H9 (cell line): ENCODE results near the gene APP. TPM values are rescaled to one million over a fixed set of nuclear protein-coding genes. Genes with fewer than 3 reads are reported as not detected.

ENCODE experiments used
- DNase-seq: peaks from one replicate; pipeline ENCODE4 v3.0.0-alpha.2; 2017
- H2AFZ ChIP-seq: one replicate; pipeline ENCODE4 v1.6.1; 2013; ENCODE audit warnings: mild to moderate bottlenecking, low read length, control low read depth, moderate library complexity
- H2AK5ac ChIP-seq: 2 replicates; pipeline ENCODE4 v1.6.1; 2013; ENCODE audit warnings: low read length, control low read depth, mixed read lengths; ENCODE audit not compliant: insufficient read length
- H2BK120ac ChIP-seq: one replicate; pipeline ENCODE4 v1.6.1; 2013; ENCODE audit warnings: low read depth, mild to moderate bottlenecking, low read length, control low read depth, inconsistent platforms; ENCODE audit not compliant: poor library complexity, severe bottlenecking
- H2BK12ac ChIP-seq: 2 replicates; pipeline ENCODE4 v1.6.1; 2013; ENCODE audit warnings: low read length, control low read depth, mixed read lengths, low read depth; ENCODE audit not compliant: insufficient read length
- H2BK15ac ChIP-seq: 2 replicates; pipeline ENCODE4 v1.6.1; 2013; ENCODE audit warnings: low read depth, low read length, control low read depth
- H2BK20ac ChIP-seq: one replicate; pipeline ENCODE4 v1.6.1; 2013; ENCODE audit warnings: low read depth, mild to moderate bottlenecking, low read length, control low read depth, inconsistent platforms; ENCODE audit not compliant: poor library complexity, severe bottlenecking
- H2BK5ac ChIP-seq: 2 replicates; pipeline ENCODE4 v1.6.1; 2013; ENCODE audit warnings: low read length, control low read depth, mixed read lengths; ENCODE audit not compliant: insufficient read length
- H3K14ac ChIP-seq: 2 replicates; pipeline ENCODE4 v1.6.1; 2013; ENCODE audit warnings: low read length, control low read depth; ENCODE audit not compliant: insufficient read depth
- H3K18ac ChIP-seq: 2 replicates; pipeline ENCODE4 v1.6.1; 2013; ENCODE audit warnings: low read depth, mild to moderate bottlenecking, mixed read lengths, low read length, control low read depth; ENCODE audit not compliant: insufficient read length
- H3K23ac ChIP-seq: 2 replicates; pipeline ENCODE4 v1.6.1; 2013; ENCODE audit warnings: low read length, control low read depth, mixed read lengths, low read depth; ENCODE audit not compliant: insufficient read length
- H3K23me2 ChIP-seq: 2 replicates; pipeline ENCODE4 v1.6.1; 2013; ENCODE audit warnings: low read depth, mild to moderate bottlenecking, mixed read lengths, low read length, control low read depth; ENCODE audit not compliant: insufficient read length, poor library complexity, severe bottlenecking
- H3K27ac ChIP-seq: 2 replicates; pipeline ENCODE4 v1.5.1; 2013; ENCODE audit warnings: low read length, control low read depth, mixed read lengths, low read depth; ENCODE audit not compliant: insufficient read length
- H3K27me3 ChIP-seq: 2 replicates; pipeline ENCODE4 v1.6.1; 2013; ENCODE audit warnings: low read length, control low read depth, inconsistent platforms; ENCODE audit not compliant: insufficient read depth
- H3K4ac ChIP-seq: 2 replicates; pipeline ENCODE4 v1.6.1; 2013; ENCODE audit warnings: low read depth, mild to moderate bottlenecking, control low read depth, inconsistent platforms, low read length, moderate library complexity
- H3K4me1 ChIP-seq: 2 replicates; pipeline ENCODE4 v1.6.1; 2013; ENCODE audit warnings: low read length, control low read depth, inconsistent platforms; ENCODE audit not compliant: insufficient read depth
- H3K4me2 ChIP-seq: 2 replicates; pipeline ENCODE4 v1.6.1; 2013; ENCODE audit warnings: low read length, control low read depth, mixed read lengths; ENCODE audit not compliant: insufficient read length, insufficient read depth
- H3K56ac ChIP-seq: 2 replicates; pipeline ENCODE4 v1.6.1; 2013; ENCODE audit warnings: low read depth, mild to moderate bottlenecking, mixed read lengths, low read length, control low read depth; ENCODE audit not compliant: insufficient read length
- H3K79me1 ChIP-seq: 2 replicates; pipeline ENCODE4 v1.6.1; 2013; ENCODE audit warnings: low read depth, mild to moderate bottlenecking, moderate library complexity, low read length, control low read depth, inconsistent platforms; ENCODE audit not compliant: insufficient read depth, poor library complexity, severe bottlenecking
- H3K79me2 ChIP-seq: 2 replicates; pipeline ENCODE4 v1.6.1; 2013; ENCODE audit warnings: low read length, control low read depth, inconsistent platforms; ENCODE audit not compliant: insufficient read depth
- H3K9ac ChIP-seq: 2 replicates; pipeline ENCODE4 v1.6.1; 2013; ENCODE audit warnings: low read length, control low read depth, mixed read lengths; ENCODE audit not compliant: insufficient read length; ENCODE audit errors: extremely low read depth
- H3K9me3 ChIP-seq: one replicate; pipeline ENCODE4 v1.6.1; 2013; ENCODE audit warnings: low read depth, low read length, inconsistent platforms; ENCODE audit not compliant: control insufficient read depth
- H3T11ph ChIP-seq: one replicate; pipeline ENCODE4 v1.6.1; 2013; ENCODE audit warnings: mild to moderate bottlenecking, low read length, control low read depth, inconsistent platforms
- H4K20me1 ChIP-seq: one replicate; pipeline ENCODE4 v1.6.1; 2013; ENCODE audit not compliant: control insufficient read depth, insufficient read length, insufficient read depth
- H4K5ac ChIP-seq: 2 replicates; pipeline ENCODE4 v1.6.1; 2013; ENCODE audit warnings: low read depth, mild to moderate bottlenecking, mixed read lengths, low read length, control low read depth; ENCODE audit not compliant: insufficient read length
- H4K8ac ChIP-seq: replicated peaks from 2 replicates; pipeline ENCODE4 v1.6.1; 2013; ENCODE audit warnings: low read length, control low read depth, mixed read lengths, low read depth; ENCODE audit not compliant: insufficient read length
- H4K91ac ChIP-seq: 2 replicates; pipeline ENCODE4 v1.6.1; 2013; ENCODE audit warnings: low read depth, mild to moderate bottlenecking, moderate library complexity, mixed read lengths, low read length, control low read depth; ENCODE audit not compliant: insufficient read length
- H3K27ac Mint-ChIP-seq, 3 experiments: 2 replicates in 2 of 3; 3 replicates in 1 of 3; pipeline ENCODE4 v1.8.0; 2020 to 2021; ENCODE audit warnings: mixed read lengths in 3 of 3, mild to moderate bottlenecking in 1 of 3, moderate library complexity in 1 of 3
- H3K27me3 Mint-ChIP-seq: 2 replicates; pipeline ENCODE4 v1.8.0; 2021; ENCODE audit warnings: low read depth, mild to moderate bottlenecking, moderate library complexity, mixed read lengths
- H3K36me3 Mint-ChIP-seq, 3 experiments: 2 replicates in 2 of 3; 3 replicates in 1 of 3; pipeline ENCODE4 v1.8.0; 2020 to 2021; ENCODE audit warnings: low read depth in 3 of 3, mixed read lengths in 3 of 3; ENCODE audit not compliant: insufficient read depth in 1 of 3
- H3K4me1 Mint-ChIP-seq, 2 experiments: 2 replicates each; pipeline ENCODE4 v1.8.0; 2020; ENCODE audit warnings: mixed read lengths in 2 of 2
- H3K4me3 Mint-ChIP-seq, 2 experiments: 2 replicates in 1 of 2; 3 replicates in 1 of 2; pipeline ENCODE4 v1.8.0; 2020 to 2021; ENCODE audit warnings: mild to moderate bottlenecking in 2 of 2, mixed read lengths in 2 of 2, moderate library complexity in 1 of 2
- H3K9me3 Mint-ChIP-seq, 2 experiments: 2 replicates in 1 of 2; 3 replicates in 1 of 2; pipeline ENCODE4 v1.8.0; 2020; ENCODE audit warnings: mild to moderate bottlenecking in 2 of 2, mixed read lengths in 2 of 2, moderate library complexity in 1 of 2
- WGBS: extraction: QIAGEN DNeasy Blood & Tissue Kit; methylation state at CpG from one replicate; pipeline ENCODE4 v1.1.7; 2013; ENCODE audit warnings: missing lambda C conversion rate, low lambda C conversion rate, mixed read lengths; ENCODE audit not compliant: insufficient read length; ENCODE audit errors: extremely low coverage; 5-methylcytosine and 5-hydroxymethylcytosine counted together
- total RNA-seq: library from RNA; stranded (reverse); gene quantifications from 2 replicates; pipeline ENCODE4 v1.2.1, GENCODE V29; 2021
- TF ChIP-seq, protein P1 (sequence below): fragments of 200-600 bp; sonication (generic); conservative IDR thresholded peaks from 3 replicates; pipeline ENCODE4 v1.8.0; 2021; ENCODE audit warnings: antibody characterized with exemption, mild to moderate bottlenecking

Gene APP
- total RNA-seq, 1 experiment from 2014 or later, result 380 TPM

DNA sequence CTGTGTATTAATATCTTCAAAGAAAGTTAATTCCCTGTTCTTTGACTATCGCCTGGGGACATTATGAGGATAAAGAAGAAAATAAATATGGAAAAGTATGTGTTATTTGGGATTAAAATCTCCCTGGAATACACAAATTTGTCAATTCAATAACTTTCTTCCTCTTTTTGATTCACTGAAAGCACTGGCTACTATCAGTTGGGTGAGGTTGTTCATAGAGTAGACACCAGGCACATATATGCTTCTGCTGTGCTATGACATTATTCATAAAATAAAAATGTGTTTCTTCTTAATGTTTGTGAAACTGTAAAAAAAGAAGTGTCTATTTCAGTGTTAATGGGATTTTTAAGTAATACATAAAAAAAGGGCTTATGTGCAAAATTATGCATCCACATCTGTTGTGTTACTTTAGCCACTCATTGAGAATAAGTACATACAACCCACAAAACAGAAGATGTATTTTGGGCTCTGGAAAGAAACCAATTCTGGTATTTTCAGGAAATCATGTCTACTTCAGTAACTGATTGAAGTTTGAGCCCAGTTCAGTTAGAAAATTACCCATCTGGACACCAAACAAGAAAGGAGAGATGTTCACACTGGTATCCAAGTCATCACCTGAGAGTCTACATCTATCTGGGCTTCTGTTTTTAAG, 266.4 kb downstream of the APP start:
- Histone ChIP-seq H3K9ac (no peak overlapping the region), H3T11ph (no peak overlapping the region), H2BK12ac (no peak overlapping the region), H2AK5ac (no peak overlapping the region), H3K56ac (no peak overlapping the region), H3K4me1 (no peaks in the 10 kb centered on the region; the same call in 1 of the 2 replicates), H3K18ac (no peak overlapping the region), H4K20me1 (no peaks in the 10 kb centered on the region), H4K5ac (no peak overlapping the region), H3K79me2 (no peaks in the 10 kb centered on the region), H3K4ac (no peak overlapping the region), H4K8ac (no peak overlapping the region), H3K4me2 (no peak overlapping the region), H3K27me3 (no peaks in the 10 kb centered on the region), H2BK15ac (no peak overlapping the region), H3K79me1 (no peaks in the 10 kb centered on the region), H3K23ac (no peak overlapping the region), H4K91ac (no peak overlapping the region), H3K9me3 (no peaks in the 10 kb centered on the region), H3K27ac (no peak overlapping the region), H2BK120ac (no peak overlapping the region), H3K23me2 (no peaks in the 10 kb centered on the region), H3K14ac (no peak overlapping the region), H2BK20ac (no peak overlapping the region), H2AFZ (no peak overlapping the region), H2BK5ac (no peak overlapping the region)
- WGBS, result no CpG with 5 or more reads among the region's 1 CpG
- TF ChIP-seq, protein P1, sequence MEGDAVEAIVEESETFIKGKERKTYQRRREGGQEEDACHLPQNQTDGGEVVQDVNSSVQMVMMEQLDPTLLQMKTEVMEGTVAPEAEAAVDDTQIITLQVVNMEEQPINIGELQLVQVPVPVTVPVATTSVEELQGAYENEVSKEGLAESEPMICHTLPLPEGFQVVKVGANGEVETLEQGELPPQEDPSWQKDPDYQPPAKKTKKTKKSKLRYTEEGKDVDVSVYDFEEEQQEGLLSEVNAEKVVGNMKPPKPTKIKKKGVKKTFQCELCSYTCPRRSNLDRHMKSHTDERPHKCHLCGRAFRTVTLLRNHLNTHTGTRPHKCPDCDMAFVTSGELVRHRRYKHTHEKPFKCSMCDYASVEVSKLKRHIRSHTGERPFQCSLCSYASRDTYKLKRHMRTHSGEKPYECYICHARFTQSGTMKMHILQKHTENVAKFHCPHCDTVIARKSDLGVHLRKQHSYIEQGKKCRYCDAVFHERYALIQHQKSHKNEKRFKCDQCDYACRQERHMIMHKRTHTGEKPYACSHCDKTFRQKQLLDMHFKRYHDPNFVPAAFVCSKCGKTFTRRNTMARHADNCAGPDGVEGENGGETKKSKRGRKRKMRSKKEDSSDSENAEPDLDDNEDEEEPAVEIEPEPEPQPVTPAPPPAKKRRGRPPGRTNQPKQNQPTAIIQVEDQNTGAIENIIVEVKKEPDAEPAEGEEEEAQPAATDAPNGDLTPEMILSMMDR, result no peak
- Mint-ChIP-seq H3K4me1 (peaks cover 4 to 15% of the 10 kb centered on the region in 2 experiments; a peak in 3 of 4 replicates), H3K9me3 (no peaks in the 10 kb centered on the region), H3K27ac (no peak overlapping the region; a peak in 1 of 7 replicates), H3K4me3 (no peak overlapping the region), H3K27me3 (no peaks in the 10 kb centered on the region), H3K36me3 (peaks cover 18 to 54% (median 23%) of the 10 kb centered on the region in 3 experiments; a peak in 6 of 7 replicates)
- no peak for DNase-seq
